Ovary (tissue), 9 donors: ENCODE results near the gene TPST2. TPM values are rescaled to one million over a fixed set of nuclear protein-coding genes. Genes with fewer than 3 reads are reported as not detected.

ENCODE experiments used
- DNase-seq, 5 donors: peaks; one replicate each; pipeline ENCODE4 v3.0.0-alpha.2; 2019 to 2020
- H3K27ac ChIP-seq, 2 donors: fragments of 200-600 bp; one replicate each; pipeline versions ENCODE4 v1.5.1 to v1.8.0; 2019 to 2022
- H3K27me3 ChIP-seq: fragments of 200-600 bp; one replicate; pipeline ENCODE4 v1.8.0; 2022
- H3K36me3 ChIP-seq: fragments of 200-600 bp; sonication (generic); one replicate; pipeline ENCODE4 v1.5.1; 2019
- H3K4me1 ChIP-seq: one replicate; pipeline ENCODE4 v1.8.1; 2013; ENCODE audit warnings: mild to moderate bottlenecking, moderate library complexity; ENCODE audit not compliant: insufficient read depth
- H3K4me3 ChIP-seq: fragments of 200-600 bp; sonication (generic); one replicate; pipeline ENCODE4 v1.5.1; 2017
- H3K9me3 ChIP-seq, 2 donors: fragments of 200-600 bp in 1 of 2; sonication (generic) in 1 of 2; one replicate each; pipeline versions ENCODE4 v1.5.1 to v1.8.1; 2013 to 2019; ENCODE audit warnings: mild to moderate bottlenecking in 1 of 2, moderate library complexity in 1 of 2
- CTCF ChIP-seq, 3 donors: fragments of 450-650 bp in 2 of 3; fragments of 200-600 bp in 1 of 3; IDR thresholded peaks; one replicate each; pipeline versions ENCODE4 v1.5.1 to v1.8.0; 2016 to 2022; ENCODE audit warnings: antibody characterized with exemption in 3 of 3, mild to moderate bottlenecking in 1 of 3
- EP300 ChIP-seq: sonication (generic); formaldehyde crosslinking; IDR thresholded peaks from one replicate; pipeline ENCODE4 v1.6.1; 2017; ENCODE audit warnings: antibody characterized with exemption
- POLR2A ChIP-seq: fragments of 450-650 bp; IDR thresholded peaks from one replicate; pipeline ENCODE4 v1.6.1; 2017; ENCODE audit warnings: antibody characterized with exemption, mild to moderate bottlenecking, moderate library complexity
- WGBS, 3 donors: extraction: QIAGEN DNeasy Blood & Tissue Kit in 1 of 3; methylation state at CpG; one replicate each; pipeline versions ENCODE4 v1.1.5 to v1.1.7; 2013 to 2017; 5-methylcytosine and 5-hydroxymethylcytosine counted together
- intact Hi-C, 4 donors: fragments of 100-400 bp; cut with DNase I; formaldehyde crosslinking; loops; one replicate each; pipeline versions ENCODE4 v1.11.0 to v1.15.1; 2022 to 2023
- polyA plus RNA-seq, 2 donors: library from polyadenylated mRNA; stranded (reverse); fragments of 200-250 nt in 1 of 2; fragments of 350-450 nt in 1 of 2; fragmentation: Illumina TruSeq in 1 of 2; extraction: RNeasy Lipid Tissue Mini Kit (QIAGEN cat#74804) in 1 of 2; gene quantifications; one replicate each; pipeline ENCODE4 v1.2.3, GENCODE V29; 2013 to 2014
- total RNA-seq, 7 donors: library from RNA; depleted of rRNA in 2 of 7; stranded (reverse); fragments of >200 nt in 2 of 7; fragmentation: NEBNext Ultra II Directional in 3 of 7; extraction: Animal tissue kit (Norgen Biotek cat#: 25700) in 3 of 7; gene quantifications; one replicate each; pipeline versions ENCODE4 v1.1.0 to v1.2.4, GENCODE V29; 2016 to 2023
- donor health status: DM: no; HTN: no; CAD: no; lungs with moderate emphysema.
- donor health status: DM: no; HTN: no; CAD: no.
- donor health status: Bipolar disorder and iron deficiency.
- donor health status: DM: yes; HTN: yes; CAD: no.
- donor health status: DM: no; HTN: no; CAD: no.
- donor health status: DM: yes; HTN: yes; CAD: no.

TPST2 gene
- total and polyA plus RNA-seq, 9 donors: 10.5 to 28.5 (median 15.0) TPM

- Histone ChIP-seq H3K27ac (no peak overlapping the region), H3K4me1 (no peaks in the 10 kb centered on the region), H3K36me3 (no peaks in the 10 kb centered on the region), H3K4me3 (no peak overlapping the region), H3K9me3 (no peaks in the 10 kb centered on the region), H3K27me3 (no peaks in the 10 kb centered on the region)
- 44 to 45% (median 45%) methylated on average over 3 of the region's 3 CpGs for whole genome bisulfite sequencing, 3 donors
- no peak for DNase-seq
- intact Hi-C loops: no loop called here
- TF ChIP-seq EP300: no peak
- TF ChIP-seq POLR2A: no peak
- TF ChIP-seq CTCF (IDR thresholded peaks at IDR 0.05): no peak
Measured at GRCh38 chr22:26502688-26503561, 87.0 kb downstream of the TPST2 start.

- intact Hi-C loops: no loop called here
- Histone ChIP-seq H3K4me1 (no peaks in the 10 kb centered on the region), H3K27ac (no peak overlapping the region), H3K27me3 (no peaks in the 10 kb centered on the region), H3K9me3 (no peaks in the 10 kb centered on the region), H3K36me3 (no peaks in the 10 kb centered on the region), H3K4me3 (no peak overlapping the region)
- 82 to 90% (median 87%) methylated on average over 2 of the region's 2 CpGs for WGBS, 3 donors
- no peak for DNase-seq
- TF ChIP-seq POLR2A: no peak
- TF ChIP-seq EP300: no peak
- TF ChIP-seq CTCF (IDR thresholded peaks at IDR 0.05): no peak
Measured at GRCh38 chr22:26501996-26502395, 87.9 kb downstream of the TPST2 start.

GRCh38 chr22:26499188-26499703, 90.7 kb downstream of the TPST2 start:
- intact Hi-C loops: no loop called here
- 87 to 90% (median 89%) methylated on average over 25 of the region's 25 CpGs for whole genome bisulfite sequencing, 3 donors
- TF ChIP-seq EP300: no peak
- TF ChIP-seq CTCF (IDR thresholded peaks at IDR 0.05): no peak
- no peak for TF ChIP-seq POLR2A
- Histone ChIP-seq H3K27ac (no peak overlapping the region), H3K36me3 (no peaks in the 10 kb centered on the region), H3K4me3 (no peak overlapping the region), H3K27me3 (no peaks in the 10 kb centered on the region), H3K9me3 (no peaks in the 10 kb centered on the region), H3K4me1 (no peaks in the 10 kb centered on the region)
- no peak for DNase-seq

GRCh38 chr22:26496456-26496855, 93.5 kb downstream of the TPST2 start:
- 47 to 67% (median 51%) methylated on average over 4 of the region's 4 CpGs for WGBS, 3 donors
- no peaks in the 10 kb centered on the region for H3K36me3 ChIP-seq

More at GRCh38 chr22:26496456-26496855, 93.5 kb downstream of the TPST2 start:
- no peaks in the 10 kb centered on the region for H3K4me1 ChIP-seq
- H3K27me3 ChIP-seq: no peaks in the 10 kb centered on the region
- no peak overlapping the region for H3K27ac ChIP-seq
- no peaks in the 10 kb centered on the region for H3K9me3 ChIP-seq
- intact Hi-C loops: no loop called here
- no peak for DNase-seq
- TF ChIP-seq EP300 (no peak), POLR2A (no peak), CTCF (IDR thresholded peaks at IDR 0.05) (no peak)
- no peak overlapping the region for H3K4me3 ChIP-seq
